GM19455 (cell line): Measurements from ENCODE around the gene FOCAD.

Experiments
- ATAC-seq: cut with Tn5 transposase; IDR thresholded peaks from one replicate; pipeline ENCODE4 v1.9.1; 2021; ENCODE audit not compliant: unreplicated experiment

The FOCAD gene

GRCh38 chr9:20865347-20865746 lies 181.3 kb downstream of the FOCAD start:
- no peak for ATAC-seq

GRCh38 chr9:20870115-20870514 lies 186.1 kb downstream of the FOCAD start:
- ATAC-seq, result no peak

- no peak for ATAC-seq
Measured at GRCh38 chr9:20872340-20872977, 188.4 kb downstream of the FOCAD start.

GRCh38 chr9:20873240-20873865 lies 189.3 kb downstream of the FOCAD start:
- ATAC-seq, result no peak

GRCh38 chr9:20880271-20880670 lies 196.2 kb downstream of the FOCAD start:
- no peak for ATAC-seq

GRCh38 chr9:20880675-20881074 lies 196.6 kb downstream of the FOCAD start:
- no peak for ATAC-seq

GRCh38 chr9:20884985-20885593 lies 201.0 kb downstream of the FOCAD start:
- no peak for ATAC-seq

- no peak for ATAC-seq
Measured at GRCh38 chr9:20898885-20899554, 215.0 kb downstream of the FOCAD start.

- no peak for ATAC-seq
Measured at GRCh38 chr9:20903212-20903611, 219.2 kb downstream of the FOCAD start.

- ATAC-seq, result no peak
Measured at GRCh38 chr9:20904995-20905394, 220.9 kb downstream of the FOCAD start.

GRCh38 chr9:20906326-20906725 lies 222.3 kb downstream of the FOCAD start:
- no peak for ATAC-seq

GRCh38 chr9:20908461-20908860 lies 224.4 kb downstream of the FOCAD start:
- no peak for ATAC-seq

GRCh38 chr9:20914556-20914955 lies 230.5 kb downstream of the FOCAD start:
- ATAC-seq, result no peak

GRCh38 chr9:20921362-20921761 lies 237.3 kb downstream of the FOCAD start:
- ATAC-seq, result no peak

GRCh38 chr9:20925256-20926045 lies 241.4 kb downstream of the FOCAD start:
- ATAC-seq, result no peak

GRCh38 chr9:20929276-20929675 lies 245.2 kb downstream of the FOCAD start:
- ATAC-seq, result no peak

- no peak for ATAC-seq
Measured at GRCh38 chr9:20930836-20931235, 246.8 kb downstream of the FOCAD start.

- ATAC-seq, result peak; percentile 29
Measured at GRCh38 chr9:20940447-20941173, 256.6 kb downstream of the FOCAD start.

GRCh38 chr9:20941174-20941690 lies 257.2 kb downstream of the FOCAD start:
- peak; percentile 99 for ATAC-seq

GRCh38 chr9:20944507-20944906 lies 260.4 kb downstream of the FOCAD start:
- no peak for ATAC-seq
